ENCODE results near the gene PACRG.
"Not testable (repeated sequence)": the region's sequence is repeated elsewhere in the genome, so short reads cannot be mapped to it uniquely, and the experiment has no call there.

The PACRG gene

GRCh38 chr6:162727322-162728182, at the start of gene PACRG, which contains the start of gene PRKN:
Gene PACRG, plus strand, starts transcription at chr6:162727974.
Gene PRKN, minus strand, starts transcription at chr6:162727766.
- DNase-seq, result peak; percentile 97

GRCh38 chr6:162678896-162679295, 48.9 kb upstream of the PACRG start:
- DNase-seq, result not testable (repeated sequence)

- DNase-seq, result no peak
Observed at GRCh38 chr6:162679681-162680080, 48.1 kb upstream of the PACRG start.

- no peak for DNase-seq
Observed at GRCh38 chr6:162680367-162680766, 47.4 kb upstream of the PACRG start.

GRCh38 chr6:162680871-162681270, 46.9 kb upstream of the PACRG start:
- DNase-seq, result no peak

GRCh38 chr6:162681447-162681846, 46.3 kb upstream of the PACRG start:
- no peak for DNase-seq

- no peak for DNase-seq
Observed at GRCh38 chr6:162683135-162683534, 44.6 kb upstream of the PACRG start.

DNA sequence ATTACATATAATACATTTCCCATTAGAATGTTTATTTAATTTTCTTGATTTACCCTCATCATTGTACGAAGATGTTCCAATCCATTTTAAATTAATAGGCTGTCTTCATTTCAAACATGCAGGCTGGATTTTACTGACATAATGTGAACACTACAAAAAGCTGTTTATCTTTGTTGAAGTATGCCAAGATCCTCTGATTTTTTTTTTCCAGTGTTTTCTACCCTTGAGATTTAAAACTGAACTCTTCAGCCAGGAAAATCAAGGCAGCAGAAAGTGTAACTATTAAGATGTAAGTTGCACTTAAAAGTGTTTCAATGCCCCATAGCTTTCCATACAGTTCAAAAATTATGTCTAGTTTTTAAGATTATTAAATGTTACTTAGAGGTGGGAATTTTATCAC, 43.7 kb upstream of the PACRG start:
- DNase-seq, result no peak

DNA sequence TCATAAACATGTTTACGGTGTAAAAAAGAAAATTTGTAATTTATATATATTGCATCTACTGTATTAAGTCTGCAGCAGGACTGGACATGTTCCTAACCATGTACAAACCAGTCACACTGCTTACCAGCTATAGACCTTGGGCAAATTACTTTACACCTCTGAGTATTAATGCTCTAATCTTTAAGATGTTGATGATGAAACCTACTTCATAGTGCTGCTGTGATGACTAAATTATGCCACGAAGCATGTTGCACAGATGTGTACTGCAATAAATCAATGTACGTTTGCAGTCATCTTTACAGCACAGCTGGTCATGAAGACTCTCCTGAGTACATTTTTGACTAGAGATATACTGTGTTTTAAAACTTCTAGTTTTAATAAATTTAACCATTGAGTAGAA, 42.8 kb upstream of the PACRG start:
- no peak for DNase-seq

GRCh38 chr6:162685586-162685985, 42.2 kb upstream of the PACRG start:
- DNase-seq, result no peak

DNA sequence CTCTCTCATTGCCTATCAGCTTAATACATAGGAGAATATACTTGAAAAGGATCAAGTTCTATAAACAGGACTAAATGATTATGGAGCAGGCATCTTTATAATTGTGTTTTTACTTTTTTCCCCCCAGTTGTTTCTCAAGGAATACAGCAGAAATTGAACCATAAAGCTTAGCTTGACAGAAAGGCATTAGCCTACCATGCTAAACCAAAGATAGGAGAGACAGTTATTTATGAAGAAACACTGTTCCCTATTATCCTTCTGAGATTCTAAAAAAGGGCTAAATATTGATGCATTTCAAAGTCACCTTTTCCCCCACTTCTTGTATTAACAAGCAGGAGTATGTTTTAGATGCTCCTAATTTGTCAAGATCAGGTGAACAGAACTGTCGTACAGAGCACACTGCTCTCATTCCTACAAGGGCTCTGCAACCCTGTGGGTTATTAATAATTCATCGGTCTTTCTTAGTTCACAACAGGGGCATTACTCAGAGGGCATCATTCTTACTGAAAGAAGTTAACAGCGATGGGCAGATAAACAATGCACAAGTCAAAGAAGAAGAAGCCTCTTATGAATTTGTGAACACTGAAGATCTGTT, 38.9 kb upstream of the PACRG start:
- no peak for DNase-seq

GRCh38 chr6:162690158-162690557, 37.6 kb upstream of the PACRG start:
- no peak for DNase-seq

- no peak for DNase-seq
Observed at GRCh38 chr6:162697872-162698403, 29.8 kb upstream of the PACRG start.

DNA sequence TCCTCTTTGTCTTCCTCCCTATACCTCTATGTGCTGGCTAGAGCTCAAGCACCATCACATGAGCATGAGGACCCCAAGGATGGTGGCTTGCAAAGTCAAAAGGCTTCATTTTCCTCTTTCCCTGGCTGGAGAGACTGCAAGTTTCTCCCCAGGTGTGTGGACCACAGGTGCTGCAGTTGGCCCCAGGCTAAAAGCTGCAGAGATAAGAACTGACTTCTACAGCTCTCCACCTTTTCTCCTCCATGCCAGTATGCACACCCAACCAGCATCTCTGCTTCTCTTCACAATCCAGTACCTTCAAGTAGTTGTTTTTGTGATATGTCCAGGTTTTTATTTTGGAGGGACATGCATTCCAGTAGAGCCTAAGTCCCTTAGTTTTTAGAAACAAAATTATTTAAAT, 29.3 kb upstream of the PACRG start:
- no peak for DNase-seq

DNA sequence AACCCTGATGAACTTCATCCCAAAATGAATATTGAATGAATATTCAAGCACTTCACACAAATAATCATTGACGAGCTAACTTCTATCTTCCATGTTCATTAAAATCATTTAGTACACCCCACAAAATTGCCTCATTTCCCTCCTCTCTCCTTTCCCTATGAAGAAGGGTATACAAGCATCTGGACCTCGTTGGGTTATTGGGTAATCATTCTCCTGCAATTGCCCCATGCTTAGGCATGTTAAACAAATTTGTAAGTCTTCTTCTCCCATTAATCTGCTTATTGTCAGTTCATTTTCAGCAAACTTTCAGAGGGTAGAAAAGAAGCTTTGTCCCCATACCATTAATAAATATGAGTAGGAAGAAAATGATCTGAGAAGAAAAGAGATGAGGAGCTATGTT, 27.8 kb upstream of the PACRG start:
- DNase-seq, result no peak

- no peak for DNase-seq
Observed at GRCh38 chr6:162700966-162701365, 26.8 kb upstream of the PACRG start.

DNA sequence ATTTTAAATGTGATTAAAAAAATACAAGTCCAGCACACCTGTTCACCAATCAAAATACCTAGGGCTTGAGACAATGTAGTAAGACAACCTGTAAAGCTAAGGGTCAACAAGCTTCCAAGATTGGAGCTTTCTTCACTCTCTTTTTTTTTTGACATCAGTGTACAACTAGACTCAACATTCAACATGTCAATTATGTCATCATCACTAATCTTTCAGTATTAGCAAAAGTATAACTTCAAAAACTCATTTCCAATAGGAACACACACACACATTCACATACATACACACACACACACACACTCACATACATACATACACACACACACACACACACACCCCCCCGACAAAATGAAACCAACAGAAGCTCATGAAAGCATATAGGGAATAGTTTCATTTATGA, 26.2 kb upstream of the PACRG start:
- no peak for DNase-seq

DNA sequence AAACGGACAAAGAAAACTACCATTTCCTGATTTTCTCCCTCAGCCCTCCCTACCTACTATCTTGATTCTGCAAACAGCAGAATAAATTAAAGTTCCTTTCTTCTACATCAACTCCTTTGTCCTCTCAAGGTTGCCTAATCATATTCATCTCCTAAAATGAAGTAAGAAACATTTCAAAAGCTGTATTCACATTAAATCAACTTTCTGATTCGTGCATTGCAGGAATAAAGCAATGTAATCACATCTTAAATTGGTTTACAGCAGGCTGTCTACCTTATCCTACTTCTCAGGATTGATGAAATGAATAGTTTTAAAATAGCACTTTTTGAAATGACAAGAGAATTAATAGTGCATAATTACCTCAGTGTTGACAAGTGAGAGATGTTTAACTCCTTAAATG, 25.3 kb upstream of the PACRG start:
- no peak for DNase-seq

GRCh38 chr6:162704001-162704400, 23.8 kb upstream of the PACRG start:
- DNase-seq, result no peak

GRCh38 chr6:162705736-162706135, 22.0 kb upstream of the PACRG start:
- no peak for DNase-seq

DNA sequence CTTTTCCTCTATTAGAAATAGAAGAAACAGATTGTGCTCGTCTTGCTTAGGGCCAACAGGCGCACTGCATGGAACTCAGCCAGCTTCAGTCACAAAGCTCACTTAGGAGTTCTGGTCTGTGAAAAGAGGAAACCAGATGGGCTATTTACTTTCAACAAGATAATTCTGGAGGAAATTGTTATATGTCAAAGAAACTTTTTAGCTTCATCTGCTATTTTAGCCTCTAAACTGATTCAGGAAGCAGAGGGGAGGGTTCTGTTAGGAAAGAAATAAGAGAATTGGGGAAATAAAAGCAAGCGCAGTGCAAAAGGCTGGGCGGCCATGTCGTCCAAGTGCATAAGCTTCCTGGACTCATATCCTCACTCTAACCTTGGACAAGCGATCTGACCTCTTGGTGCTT, 21.5 kb upstream of the PACRG start:
- DNase-seq, result no peak

DNA sequence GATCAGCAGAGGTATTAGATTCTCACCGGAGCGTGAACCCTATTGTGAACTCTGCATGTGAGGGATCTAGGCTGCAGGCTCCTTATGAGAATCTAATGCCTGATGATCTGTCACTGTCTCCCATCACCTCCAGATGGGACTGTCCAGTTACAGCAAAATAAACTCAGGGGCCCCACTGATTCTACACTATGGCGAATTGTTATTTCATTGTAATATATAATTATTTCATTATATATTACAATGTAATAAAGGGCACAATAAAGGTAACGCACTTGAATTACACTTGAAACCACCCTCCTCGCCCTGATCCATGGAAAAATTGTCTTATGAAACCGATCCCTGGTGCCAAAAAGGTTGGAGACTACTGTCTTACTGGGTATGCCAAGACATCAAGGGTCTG, 18.8 kb upstream of the PACRG start:
- no peak for DNase-seq

DNA sequence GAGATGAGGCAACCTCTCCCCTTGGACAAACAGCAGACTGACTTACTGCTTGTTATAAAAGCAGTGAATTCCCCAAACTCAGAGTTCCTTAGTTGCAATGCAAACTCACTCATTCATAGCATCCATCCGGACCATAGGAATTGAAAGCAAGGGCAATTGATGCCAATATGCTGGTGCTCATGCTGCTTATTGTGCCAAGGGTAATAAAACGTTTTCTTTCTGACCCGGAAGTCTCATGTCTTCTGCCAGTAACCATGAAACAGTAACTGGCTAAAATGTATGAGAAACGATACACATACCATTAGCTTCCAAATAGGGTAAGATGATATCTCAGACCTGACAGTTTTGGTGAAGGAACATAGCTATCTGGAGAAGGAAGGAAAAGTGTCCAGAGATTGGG, 18.3 kb upstream of the PACRG start:
- no peak for DNase-seq

DNA sequence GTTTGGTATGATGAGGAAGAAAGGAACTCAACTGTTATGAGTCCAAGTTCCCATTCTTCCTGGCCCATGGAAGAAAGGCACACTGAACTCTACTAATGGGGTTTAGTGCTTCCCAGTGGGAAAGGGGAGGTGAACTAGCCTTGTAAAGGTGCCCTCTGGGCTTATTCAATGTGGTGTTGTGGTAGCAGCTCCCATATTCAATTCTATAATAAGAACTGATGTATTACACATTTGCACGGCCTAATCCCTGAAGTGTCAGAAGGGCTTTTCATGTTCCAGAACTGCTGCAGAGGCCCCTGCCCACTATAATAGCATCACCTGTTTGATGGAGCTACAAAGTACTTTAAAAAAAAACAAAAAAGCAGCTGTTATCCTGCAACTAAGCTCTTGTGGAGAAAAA, 17.4 kb upstream of the PACRG start:
- no peak for DNase-seq
